GM12878 (cell line): ENCODE measurements around the gene CLSTN2. TPM values are rescaled to one million over a fixed set of nuclear protein-coding genes. Genes with fewer than 3 reads are reported as not detected.

Experiments used
- ATAC-seq: fragments of 200-7000 bp; cut with Tn5 transposase; 3 replicates; pipeline ENCODE4 v1.9.1; 2020; ENCODE audit warnings: mild to moderate bottlenecking, moderate library complexity
- BruUV-seq: library from RNA; stranded (reverse); fragments of 400-500 nt; replicated peaks from 2 replicates; lab custom pipeline; 2021; lab: Mats Ljungman, UMichigan
- CTCF ChIA-PET: fragments of 300-600 bp; sonication (Branson Sonifier 250); formaldehyde crosslinking; extraction: SDS; loops from one replicate; lab custom pipeline; 2021; ENCODE audit warnings: inconsistent platforms; lab: Yijun Ruan, JAX
- POLR2A ChIA-PET: fragments of 350-600 bp; formaldehyde crosslinking; extraction: SDS; loops from one replicate; lab custom pipeline; 2021; ENCODE audit warnings: inconsistent platforms; lab: Charles Lee
- RAD21 ChIA-PET: fragments of 300-600 bp; sonication (Branson Sonifier 250); formaldehyde crosslinking; loops from one replicate; lab custom pipeline; 2023; ENCODE audit warnings: antibody characterized with exemption; ENCODE audit not compliant: unreplicated experiment; lab: Charles Lee
- SMC1A ChIA-PET: fragments of 300-600 bp; sonication (Branson Sonifier 250); formaldehyde crosslinking; loops from one replicate; lab custom pipeline; 2023; ENCODE audit not compliant: unreplicated experiment, uncharacterized antibody; lab: Charles Lee
- DNase-seq: peaks from one replicate; pipeline ENCODE4 v3.0.0-alpha.2; 2011; ENCODE audit warnings: low read depth, low spot score
- FAIRE-seq: peaks from 3 replicates; lab custom pipeline; 2011; peaks lifted over from hg19 to GRCh38; lab: Jason Lieb, UNC
- H2AFZ ChIP-seq: 2 replicates; pipeline ENCODE4 v1.6.0; 2011; ENCODE audit warnings: low read depth, low read length, control low read depth; ENCODE audit not compliant: control insufficient read depth
- H3K27ac ChIP-seq: 2 replicates; pipeline ENCODE4 v1.5.1; 2011; ENCODE audit warnings: control low read depth; ENCODE audit not compliant: control insufficient read depth, insufficient read depth
- H3K27me3 ChIP-seq, 2 experiments: replicated peaks in 1 of 2; 2 replicates each; pipeline versions ENCODE4 v1.6.0 to v1.6.1; 2011; ENCODE audit warnings: low read length in 1 of 2; ENCODE audit not compliant: control insufficient read depth in 2 of 2, insufficient read depth in 2 of 2
- H3K36me3 ChIP-seq, 2 experiments: 2 replicates each; pipeline ENCODE4 v1.5.1; 2011; ENCODE audit warnings: low read length in 1 of 2; ENCODE audit not compliant: control insufficient read depth in 2 of 2, insufficient read depth in 2 of 2
- H3K4me1 ChIP-seq: 2 replicates; pipeline ENCODE4 v1.6.1; 2011; ENCODE audit warnings: mild to moderate bottlenecking, low read length, moderate library complexity, mixed read lengths; ENCODE audit not compliant: control insufficient read depth, insufficient read depth
- H3K4me2 ChIP-seq: 2 replicates; pipeline ENCODE4 v1.6.0; 2011; ENCODE audit warnings: control low read depth; ENCODE audit not compliant: control insufficient read depth, insufficient read depth
- H3K4me3 ChIP-seq: fragments of 200-600 bp; sonication (generic); 2 replicates; pipeline ENCODE4 v1.5.1; 2016
- H3K79me2 ChIP-seq: 2 replicates; pipeline ENCODE4 v1.6.0; 2011; ENCODE audit warnings: low read length; ENCODE audit not compliant: control insufficient read depth, insufficient read depth
- H3K9ac ChIP-seq: 2 replicates; pipeline ENCODE4 v1.8.0; 2011; ENCODE audit warnings: low read length, control low read depth, mixed read lengths; ENCODE audit not compliant: control insufficient read depth, insufficient read depth
- H3K9me3 ChIP-seq: replicated peaks from 3 replicates; pipeline ENCODE4 v1.5.1; 2011; ENCODE audit warnings: mild to moderate bottlenecking, low read length; ENCODE audit not compliant: control insufficient read depth, insufficient read depth
- H4K20me1 ChIP-seq: 2 replicates; pipeline ENCODE4 v1.6.0; 2011; ENCODE audit not compliant: control insufficient read depth, insufficient read depth
- EED ChIP-seq: sonication (generic); IDR thresholded peaks from 2 replicates; pipeline ENCODE4 v1.6.1; 2016; ENCODE audit warnings: antibody characterized with exemption, low read depth
- SREBF2 ChIP-seq: IDR thresholded peaks from 2 replicates; pipeline ENCODE4 v1.6.1; 2012; ENCODE audit warnings: mild to moderate bottlenecking, low read length
- WGBS: methylation state at CpG from one replicate; pipeline ENCODE4 v1.1.6; 2016; ENCODE audit warnings: low lambda C conversion rate; ENCODE audit not compliant: insufficient replicate concordance, insufficient coverage; ENCODE audit errors: missing lambda C conversion rate; 5-methylcytosine and 5-hydroxymethylcytosine counted together
- in situ Hi-C: fragments of 300-500 bp; cut with MboI; formaldehyde crosslinking; loops from 9 replicates; pipeline ENCODE4 v1.14.3; 2018; ENCODE audit warnings: mixed read lengths
- intact Hi-C: fragments of 100-400 bp; cut with micrococcal nuclease; formaldehyde crosslinking; loops from one replicate; pipeline ENCODE4 v1.14.2; 2022; ENCODE audit not compliant: unreplicated experiment
- polyA plus RNA-seq, 11 experiments: library from polyadenylated mRNA; depleted of rRNA in 4 of 11; unstranded in 6 of 11; stranded (reverse) in 5 of 11; fragments of >200 nt; fragmentation: Nextera tagmentation in 4 of 11; fragmentation: Illumina TruSeq in 1 of 11; extraction: Ambion mirVana in 4 of 11; extraction: Trizol in 1 of 11; gene quantifications; 1 replicate in 1 of 11; 2 replicates in 10 of 11; pipeline versions ENCODE4 v1.2.1 to v1.2.3, GENCODE V29; 2011 to 2016; ENCODE audit warnings: inconsistent platforms in 2 of 11, missing spikeins in 2 of 11, low read depth in 1 of 11
- total RNA-seq, 4 experiments: library from RNA; depleted of rRNA in 3 of 4; stranded (reverse); fragments of >200 nt in 3 of 4; fragmentation: Illumina TruSeq in 1 of 4; extraction: Trizol in 1 of 4; gene quantifications; 2 replicates each; pipeline versions ENCODE4 v1.2.1 to v1.2.3, GENCODE V29; 2013 to 2021

The CLSTN2 gene
- total and polyA plus RNA-seq, 10 of the 15 experiments (the other 5 are each of a cell fraction or from before 2014, with no cell fraction given) = under 0.01 to 0.10 (median under 0.01) TPM; not detected in 5

- H3K9ac ChIP-seq = no peak overlapping the region
- intact Hi-C loops = no loop called here
- SMC1A ChIA-PET = no interaction called here
- H4K20me1 ChIP-seq = no peaks in the 10 kb centered on the region
- no peak overlapping the region for H2AFZ ChIP-seq
- no peak overlapping the region for H3K4me3 ChIP-seq
- RAD21 ChIA-PET = no interaction called here
- in situ Hi-C loops = no loop called here
- CTCF ChIA-PET = interaction anchor here (1.4 kb wide), 1 partner anchor 15 kb away, joined by 5 read pairs; no protein-coding TSS in a partner anchor
- no peaks in the 10 kb centered on the region for H3K4me1 ChIP-seq
- no peaks in the 10 kb centered on the region for H3K36me3 ChIP-seq
- FAIRE-seq = no peak
- H3K27me3 ChIP-seq = peaks cover 0 to 3% of the 10 kb centered on the region in 2 experiments; a peak in 1 of 4 replicates
- no peaks in the 10 kb centered on the region for H3K9me3 ChIP-seq
- no peak overlapping the region for H3K27ac ChIP-seq
- BruUV-seq = no TSS peak
- DNase-seq = no peak
- POLR2A ChIA-PET = no interaction called here
- WGBS = 75% methylated on average over 3 of the region's 3 CpGs
- no peaks in the 10 kb centered on the region for H3K79me2 ChIP-seq
- no peak overlapping the region for H3K4me2 ChIP-seq
- no peak for TF ChIP-seq EED
- no peak for ATAC-seq
Observed at GRCh38 chr3:140113996-140114788, 179.2 kb downstream of the CLSTN2 start.

GRCh38 chr3:140114789-140115080 is 179.8 kb downstream of the CLSTN2 start:
- no peaks in the 10 kb centered on the region for H3K9me3 ChIP-seq
- SMC1A ChIA-PET = no interaction called here
- FAIRE-seq (no peak), ATAC-seq (no peak), DNase-seq (no peak)
- no peaks in the 10 kb centered on the region for H3K36me3 ChIP-seq
- WGBS = 0% methylated on average over 2 of the region's 2 CpGs
- no peak overlapping the region for H3K27ac ChIP-seq
- POLR2A ChIA-PET = no interaction called here
- no peak overlapping the region for H3K4me3 ChIP-seq
- no peaks in the 10 kb centered on the region for H3K4me1 ChIP-seq
- no TSS peak for BruUV-seq
- no peak overlapping the region for H3K4me2 ChIP-seq
- H3K9ac ChIP-seq = no peak overlapping the region
- CTCF ChIA-PET = interaction anchor here (1.4 kb wide), 1 partner anchor 14 kb away, joined by 5 read pairs; no protein-coding TSS in a partner anchor
- no peak for TF ChIP-seq SREBF2
- in situ Hi-C loops = no loop called here
- H2AFZ ChIP-seq = no peak overlapping the region
- H4K20me1 ChIP-seq = no peaks in the 10 kb centered on the region
- H3K27me3 ChIP-seq = 0 out of 4 replicates have a peak, but pooled peaks cover 0 to 3% of the 10 kb centered on the region in 2 experiments
- RAD21 ChIA-PET = no interaction called here
- intact Hi-C loops = no loop called here
- H3K79me2 ChIP-seq = no peaks in the 10 kb centered on the region
